SK-N-SH (cell line): ENCODE results near the gene ATF3. TPM values are rescaled to one million over a fixed set of nuclear protein-coding genes. Genes with fewer than 3 reads are reported as not detected.

Experiments
- CTCF ChIA-PET: fragments of 300-600, 350-600 bp; formaldehyde crosslinking; extraction: SDS; loops from one replicate; lab custom pipeline; 2021; lab: Yijun Ruan, JAX
- POLR2A ChIA-PET: fragments of 350-600 bp; sonication (Branson Sonifier 250); formaldehyde crosslinking; extraction: SDS; loops from one replicate; lab custom pipeline; 2020; ENCODE audit warnings: antibody characterized with exemption, inconsistent platforms; lab: Yijun Ruan, JAX
- DNase-seq: peaks from one replicate; pipeline ENCODE4 v3.0.0; 2012
- H2AFZ ChIP-seq: fragments of 200-600 bp; sonication (generic); 2 replicates; pipeline ENCODE4 v1.8.1; 2016; ENCODE audit warnings: antibody characterized with exemption, mild to moderate bottlenecking, low read depth
- H3F3A ChIP-seq: fragments of 200-600 bp; sonication (generic); replicated peaks from 2 replicates; pipeline ENCODE3; 2016; ENCODE audit warnings: antibody characterized with exemption, mild to moderate bottlenecking; ENCODE audit not compliant: insufficient read depth
- H3K27ac ChIP-seq, 2 experiments: fragments of 200-500 bp in 1 of 2; fragments of 200-600 bp in 1 of 2; sonication (Bioruptor generic) in 1 of 2; sonication (generic), shearing (Covaris generic) in 1 of 2; 2 replicates each; pipeline versions ENCODE4 v1.5.1 to v1.6.1; 2014 to 2016; ENCODE audit warnings: low read depth in 2 of 2, inconsistent platforms in 1 of 2, low read length in 1 of 2, mild to moderate bottlenecking in 1 of 2, mixed read lengths in 1 of 2
- H3K27me3 ChIP-seq: fragments of 200-600 bp; sonication (generic), shearing (Covaris generic); 2 replicates; pipeline ENCODE4 v1.6.1; 2016; ENCODE audit warnings: mixed run types; ENCODE audit not compliant: insufficient read depth
- H3K36me3 ChIP-seq, 2 experiments: fragments of 200-500 bp in 1 of 2; fragments of 200-600 bp in 1 of 2; sonication (Bioruptor generic) in 1 of 2; sonication (generic) in 1 of 2; replicated peaks in 1 of 2; 2 replicates each; pipeline versions ENCODE3 to v1.5.1; 2014 to 2016; ENCODE audit warnings: low read length in 1 of 2, mild to moderate bottlenecking in 1 of 2; ENCODE audit not compliant: insufficient read depth in 2 of 2, control insufficient read depth in 1 of 2
- H3K4me1 ChIP-seq, 2 experiments: fragments of 200-500 bp in 1 of 2; fragments of 200-600 bp in 1 of 2; sonication (Bioruptor generic) in 1 of 2; sonication (generic), shearing (Covaris generic) in 1 of 2; 2 replicates each; pipeline versions ENCODE4 v1.5.1 to v1.6.1; 2014 to 2016; ENCODE audit warnings: low read depth in 1 of 2, low read length in 1 of 2, mixed run types in 1 of 2; ENCODE audit not compliant: insufficient read depth in 2 of 2, control insufficient read depth in 1 of 2
- H3K4me2 ChIP-seq: fragments of 200-600 bp; sonication (generic), shearing (Covaris generic); 2 replicates; pipeline ENCODE4 v1.6.1; 2017; ENCODE audit warnings: mixed run types
- H3K4me3 ChIP-seq, 2 experiments: fragments of 200-500 bp in 1 of 2; fragments of 200-600 bp in 1 of 2; sonication (Bioruptor generic) in 1 of 2; sonication (generic), shearing (Covaris generic) in 1 of 2; 2 replicates each; pipeline versions ENCODE4 v1.5.1 to v1.8.1; 2014 to 2016; ENCODE audit warnings: low read depth in 2 of 2, inconsistent platforms in 1 of 2, low read length in 1 of 2, mild to moderate bottlenecking in 1 of 2, mixed read lengths in 1 of 2, moderate library complexity in 1 of 2
- H3K79me2 ChIP-seq: fragments of 200-600 bp; sonication (generic); 2 replicates; pipeline ENCODE4 v1.8.1; 2017; ENCODE audit warnings: mild to moderate bottlenecking; ENCODE audit not compliant: insufficient read depth
- H3K9ac ChIP-seq: fragments of 200-600 bp; sonication (generic); 2 replicates; pipeline ENCODE4 v1.6.1; 2017; ENCODE audit warnings: mixed run types
- H3K9me2 ChIP-seq: fragments of 200-600 bp; sonication (generic); 2 replicates; pipeline ENCODE4 v1.6.1; 2017; ENCODE audit warnings: mixed run types
- H3K9me3 ChIP-seq: fragments of 200-600 bp; sonication (generic); 2 replicates; pipeline ENCODE4 v1.6.1; 2017; ENCODE audit warnings: mixed run types, mild to moderate bottlenecking, moderate library complexity
- H4K20me1 ChIP-seq: fragments of 200-600 bp; sonication (generic); 2 replicates; pipeline ENCODE4 v1.6.1; 2017; ENCODE audit warnings: mild to moderate bottlenecking, mixed run types; ENCODE audit not compliant: insufficient read depth
- EZH2phosphoT487 ChIP-seq: fragments of 200-600 bp; sonication (generic); IDR thresholded peaks from 2 replicates; pipeline ENCODE4 v1.6.1; 2017; ENCODE audit warnings: low read depth, mixed run types, mild to moderate bottlenecking, antibody characterized with exemption, moderate library complexity, borderline replicate concordance
- FOXJ3 ChIP-seq: sonication (generic); formaldehyde crosslinking; IDR thresholded peaks from 2 replicates; pipeline ENCODE4 v1.5.1; 2020; ENCODE audit warnings: mild to moderate bottlenecking, missing genetic modification reagents
- GABPA ChIP-seq: IDR thresholded peaks from 2 replicates; pipeline ENCODE4 v1.4.0; 2012; ENCODE audit warnings: low read depth, mild to moderate bottlenecking
- NFIC ChIP-seq: IDR thresholded peaks from 2 replicates; pipeline ENCODE4 v1.4.0; 2012; ENCODE audit warnings: borderline replicate concordance
- POLR2AphosphoS5 ChIP-seq: IDR thresholded peaks from 2 replicates; pipeline ENCODE4 v1.6.1; 2012; ENCODE audit warnings: low read depth, low read length
- RXRA ChIP-seq: IDR thresholded peaks from 2 replicates; pipeline ENCODE4 v1.4.0; 2012; ENCODE audit warnings: low read depth, mild to moderate bottlenecking, borderline replicate concordance
- YY1 ChIP-seq: IDR thresholded peaks from 2 replicates; pipeline ENCODE4 v1.4.0; 2012; ENCODE audit warnings: low read depth, mild to moderate bottlenecking
- WGBS: methylation state at CpG from one replicate; pipeline ENCODE4 v1.1.6; 2017; ENCODE audit warnings: low lambda C conversion rate; 5-methylcytosine and 5-hydroxymethylcytosine counted together
- polyA plus RNA-seq, 3 experiments: library from polyadenylated mRNA; depleted of rRNA; stranded (reverse); fragments of >200 nt; gene quantifications; 2 replicates each; pipeline ENCODE4 v1.2.3, GENCODE V29; 2012
- TF ChIP-seq, protein P1 (sequence below): fragments of 200-600 bp; sonication (generic); IDR thresholded peaks from 2 replicates; pipeline ENCODE4 v1.6.1; 2017; ENCODE audit warnings: antibody characterized with exemption, mild to moderate bottlenecking, moderate library complexity
- TF ChIP-seq, protein P2 (sequence below): IDR thresholded peaks from 2 replicates; pipeline ENCODE4 v1.6.1; 2012; ENCODE audit warnings: mild to moderate bottlenecking, low read depth, low read length, moderate library complexity
- TF ChIP-seq, protein P3 (sequence below): IDR thresholded peaks from 2 replicates; pipeline ENCODE4 v1.4.0; 2012; ENCODE audit warnings: low read depth, borderline replicate concordance
- TF ChIP-seq, protein P4 (sequence below): fragments of 150-350 bp; IDR thresholded peaks from 2 replicates; pipeline ENCODE4 v1.6.1; 2017; ENCODE audit warnings: antibody characterized with exemption, low read length, low read depth, borderline replicate concordance
- TF ChIP-seq, protein P5 (sequence below): IDR thresholded peaks from 2 replicates; pipeline ENCODE4 v1.4.0; 2012; ENCODE audit warnings: low read depth

The ATF3 gene
- polyA plus RNA-seq, 1 of the 3 experiments (the other 2 are of a cell fraction): 29.7 TPM

DNA sequence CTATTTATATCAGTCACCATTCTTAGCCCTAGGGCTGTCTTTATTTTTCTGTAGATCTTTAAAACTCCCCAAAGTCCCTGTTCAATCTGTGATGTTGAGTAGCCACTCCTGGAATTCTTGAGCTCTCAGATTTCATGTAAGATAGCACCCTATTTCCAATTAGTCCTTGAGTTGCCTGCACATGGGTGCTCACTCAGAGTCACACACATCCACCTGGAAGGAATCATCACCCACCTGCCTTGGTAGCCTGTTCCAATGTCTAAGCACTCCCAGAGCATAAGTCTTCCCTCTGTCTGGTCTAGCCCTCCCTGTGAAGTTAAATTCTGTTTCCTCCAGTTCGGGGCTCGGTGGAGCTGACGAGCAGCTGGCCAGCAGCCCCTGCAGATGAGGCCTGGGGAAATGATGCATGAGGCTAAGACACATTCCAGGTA, 14.7 kb upstream of the ATF3 start:
- no peak for DNase-seq
- Histone ChIP-seq H3K27ac (no peak overlapping the region), H3K9me3 (no peaks in the 10 kb centered on the region), H4K20me1 (no peaks in the 10 kb centered on the region), H3K9ac (no peak overlapping the region), H3K4me3 (no peak overlapping the region), H3K36me3 (no peaks in the 10 kb centered on the region), H3K79me2 (no peaks in the 10 kb centered on the region), H3K27me3 (no peaks in the 10 kb centered on the region; the same call in 1 of the 2 replicates), H3F3A (peaks cover 6% of the 10 kb centered on the region), H2AFZ (no peak overlapping the region), H3K4me2 (no peak overlapping the region), H3K9me2 (no peaks in the 10 kb centered on the region), H3K4me1 (peaks cover 6 to 11% of the 10 kb centered on the region in 2 experiments; a peak in 3 of 4 replicates)
- ChIA-PET CTCF (interaction anchor here (1.2 kb wide), 1 partner anchor 16 kb away, joined by 5 read pairs; no protein-coding TSS in a partner anchor), POLR2A (interaction anchor here (0.6 kb wide), 1 partner anchor 205 kb away, joined by 4 read pairs; no protein-coding TSS in a partner anchor)
- WGBS: 100% methylated on average over 3 of the region's 3 CpGs
- TF ChIP-seq POLR2AphosphoS5 (no peak), FOXJ3 (CRISPR knock-in tag) (no peak)
- TF ChIP-seq, protein P1, sequence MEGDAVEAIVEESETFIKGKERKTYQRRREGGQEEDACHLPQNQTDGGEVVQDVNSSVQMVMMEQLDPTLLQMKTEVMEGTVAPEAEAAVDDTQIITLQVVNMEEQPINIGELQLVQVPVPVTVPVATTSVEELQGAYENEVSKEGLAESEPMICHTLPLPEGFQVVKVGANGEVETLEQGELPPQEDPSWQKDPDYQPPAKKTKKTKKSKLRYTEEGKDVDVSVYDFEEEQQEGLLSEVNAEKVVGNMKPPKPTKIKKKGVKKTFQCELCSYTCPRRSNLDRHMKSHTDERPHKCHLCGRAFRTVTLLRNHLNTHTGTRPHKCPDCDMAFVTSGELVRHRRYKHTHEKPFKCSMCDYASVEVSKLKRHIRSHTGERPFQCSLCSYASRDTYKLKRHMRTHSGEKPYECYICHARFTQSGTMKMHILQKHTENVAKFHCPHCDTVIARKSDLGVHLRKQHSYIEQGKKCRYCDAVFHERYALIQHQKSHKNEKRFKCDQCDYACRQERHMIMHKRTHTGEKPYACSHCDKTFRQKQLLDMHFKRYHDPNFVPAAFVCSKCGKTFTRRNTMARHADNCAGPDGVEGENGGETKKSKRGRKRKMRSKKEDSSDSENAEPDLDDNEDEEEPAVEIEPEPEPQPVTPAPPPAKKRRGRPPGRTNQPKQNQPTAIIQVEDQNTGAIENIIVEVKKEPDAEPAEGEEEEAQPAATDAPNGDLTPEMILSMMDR: no peak
- TF ChIP-seq, all 33 proteins: peak for 0

DNA sequence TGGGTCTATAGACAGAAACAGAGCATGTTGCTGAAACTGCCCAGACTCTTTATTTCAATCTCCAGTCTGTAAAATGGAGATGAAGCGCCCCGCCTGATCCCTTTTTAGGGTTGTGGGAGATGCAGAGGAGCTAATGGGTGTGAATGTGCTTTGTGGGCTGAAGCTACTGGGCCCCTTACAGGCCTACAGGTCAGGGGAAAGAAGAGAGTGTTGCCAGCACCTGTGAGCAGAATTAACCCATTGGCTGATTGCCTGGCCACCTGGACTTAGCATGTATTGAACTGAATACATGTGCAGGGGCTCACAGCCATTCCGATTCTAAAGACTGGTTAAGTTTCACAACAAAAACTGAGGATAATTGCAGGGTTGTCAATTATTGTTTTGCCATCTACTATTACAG, 13.9 kb upstream of the ATF3 start:
- H3F3A ChIP-seq: peaks cover 6% of the 10 kb centered on the region
- no peaks in the 10 kb centered on the region for H4K20me1 ChIP-seq
- TF ChIP-seq RXRA: no peak
- no peak for TF ChIP-seq YY1
- TF ChIP-seq, protein P2, sequence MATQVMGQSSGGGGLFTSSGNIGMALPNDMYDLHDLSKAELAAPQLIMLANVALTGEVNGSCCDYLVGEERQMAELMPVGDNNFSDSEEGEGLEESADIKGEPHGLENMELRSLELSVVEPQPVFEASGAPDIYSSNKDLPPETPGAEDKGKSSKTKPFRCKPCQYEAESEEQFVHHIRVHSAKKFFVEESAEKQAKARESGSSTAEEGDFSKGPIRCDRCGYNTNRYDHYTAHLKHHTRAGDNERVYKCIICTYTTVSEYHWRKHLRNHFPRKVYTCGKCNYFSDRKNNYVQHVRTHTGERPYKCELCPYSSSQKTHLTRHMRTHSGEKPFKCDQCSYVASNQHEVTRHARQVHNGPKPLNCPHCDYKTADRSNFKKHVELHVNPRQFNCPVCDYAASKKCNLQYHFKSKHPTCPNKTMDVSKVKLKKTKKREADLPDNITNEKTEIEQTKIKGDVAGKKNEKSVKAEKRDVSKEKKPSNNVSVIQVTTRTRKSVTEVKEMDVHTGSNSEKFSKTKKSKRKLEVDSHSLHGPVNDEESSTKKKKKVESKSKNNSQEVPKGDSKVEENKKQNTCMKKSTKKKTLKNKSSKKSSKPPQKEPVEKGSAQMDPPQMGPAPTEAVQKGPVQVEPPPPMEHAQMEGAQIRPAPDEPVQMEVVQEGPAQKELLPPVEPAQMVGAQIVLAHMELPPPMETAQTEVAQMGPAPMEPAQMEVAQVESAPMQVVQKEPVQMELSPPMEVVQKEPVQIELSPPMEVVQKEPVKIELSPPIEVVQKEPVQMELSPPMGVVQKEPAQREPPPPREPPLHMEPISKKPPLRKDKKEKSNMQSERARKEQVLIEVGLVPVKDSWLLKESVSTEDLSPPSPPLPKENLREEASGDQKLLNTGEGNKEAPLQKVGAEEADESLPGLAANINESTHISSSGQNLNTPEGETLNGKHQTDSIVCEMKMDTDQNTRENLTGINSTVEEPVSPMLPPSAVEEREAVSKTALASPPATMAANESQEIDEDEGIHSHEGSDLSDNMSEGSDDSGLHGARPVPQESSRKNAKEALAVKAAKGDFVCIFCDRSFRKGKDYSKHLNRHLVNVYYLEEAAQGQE: no peak
- TF ChIP-seq GABPA: no peak
- TF ChIP-seq NFIC: no peak
- TF ChIP-seq, protein P3, sequence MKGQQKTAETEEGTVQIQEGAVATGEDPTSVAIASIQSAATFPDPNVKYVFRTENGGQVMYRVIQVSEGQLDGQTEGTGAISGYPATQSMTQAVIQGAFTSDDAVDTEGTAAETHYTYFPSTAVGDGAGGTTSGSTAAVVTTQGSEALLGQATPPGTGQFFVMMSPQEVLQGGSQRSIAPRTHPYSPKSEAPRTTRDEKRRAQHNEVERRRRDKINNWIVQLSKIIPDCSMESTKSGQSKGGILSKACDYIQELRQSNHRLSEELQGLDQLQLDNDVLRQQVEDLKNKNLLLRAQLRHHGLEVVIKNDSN: no peak
- TF ChIP-seq, protein P4, sequence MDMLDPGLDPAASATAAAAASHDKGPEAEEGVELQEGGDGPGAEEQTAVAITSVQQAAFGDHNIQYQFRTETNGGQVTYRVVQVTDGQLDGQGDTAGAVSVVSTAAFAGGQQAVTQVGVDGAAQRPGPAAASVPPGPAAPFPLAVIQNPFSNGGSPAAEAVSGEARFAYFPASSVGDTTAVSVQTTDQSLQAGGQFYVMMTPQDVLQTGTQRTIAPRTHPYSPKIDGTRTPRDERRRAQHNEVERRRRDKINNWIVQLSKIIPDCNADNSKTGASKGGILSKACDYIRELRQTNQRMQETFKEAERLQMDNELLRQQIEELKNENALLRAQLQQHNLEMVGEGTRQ: no peak
- TF ChIP-seq, protein P5, sequence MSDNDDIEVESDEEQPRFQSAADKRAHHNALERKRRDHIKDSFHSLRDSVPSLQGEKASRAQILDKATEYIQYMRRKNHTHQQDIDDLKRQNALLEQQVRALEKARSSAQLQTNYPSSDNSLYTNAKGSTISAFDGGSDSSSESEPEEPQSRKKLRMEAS: no peak
- TF ChIP-seq EZH2phosphoT487: no peak
- no peaks in the 10 kb centered on the region for H3K36me3 ChIP-seq
- H3K79me2 ChIP-seq: no peaks in the 10 kb centered on the region
- peaks cover 6 to 14% of the 10 kb centered on the region in 2 experiments; a peak in 3 of 4 replicates for H3K4me1 ChIP-seq
- no peak overlapping the region for H3K4me2 ChIP-seq
- no peaks in the 10 kb centered on the region for H3K9me2 ChIP-seq
- H3K27ac ChIP-seq: no peak overlapping the region
- POLR2A ChIA-PET: no interaction called here
- CTCF ChIA-PET: interaction anchor here (1.2 kb wide), 1 partner anchor 15 kb away, joined by 5 read pairs; no protein-coding TSS in a partner anchor
- no peaks in the 10 kb centered on the region; the same call in 1 of the 2 replicates for H3K27me3 ChIP-seq
- no peak overlapping the region for H2AFZ ChIP-seq
- 95% methylated on average over 3 of the region's 3 CpGs for WGBS
- no peak for DNase-seq
- H3K9me3 ChIP-seq: no peaks in the 10 kb centered on the region
- no peak overlapping the region for H3K4me3 ChIP-seq
- H3K9ac ChIP-seq: no peak overlapping the region
